Activated CD8-positive, alpha-beta memory T cell treated with anti-CD3 and anti-CD28 coated beads, Interleukin-2, amount 10 ng/mL, durations not matched to agents 7 days and 5 days (primary cell): Measurements from ENCODE around the gene AUH. TPM values are rescaled to one million over a fixed set of nuclear protein-coding genes. Genes with fewer than 3 reads are reported as not detected.

Experiments
- ATAC-seq: fragments of 150-1000 bp; cut with Tn5 transposase; one replicate; pipeline ENCODE4 v1.10.0; 2021; ENCODE audit warnings: moderate library complexity
- CTCF ChIA-PET: fragments of 350-600 bp; sonication (Branson Sonifier 250); formaldehyde crosslinking; loops from one replicate; lab custom pipeline; 2021; ENCODE audit warnings: antibody characterized with exemption; lab: Charles Lee
- DNase-seq: peaks from one replicate; pipeline ENCODE4 v3.0.0-alpha.2; 2020
- H3K27ac Mint-ChIP-seq: one replicate; pipeline ENCODE4 v1.8.0; 2021; ENCODE audit warnings: mild to moderate bottlenecking, mixed read lengths
- H3K27me3 Mint-ChIP-seq: one replicate; pipeline ENCODE4 v1.8.0; 2021; ENCODE audit warnings: mixed read lengths
- H3K36me3 Mint-ChIP-seq: one replicate; pipeline ENCODE4 v1.8.0; 2021; ENCODE audit warnings: mild to moderate bottlenecking, mixed read lengths
- H3K4me1 Mint-ChIP-seq: one replicate; pipeline ENCODE4 v1.8.0; 2021; ENCODE audit warnings: mixed read lengths
- H3K4me3 Mint-ChIP-seq: one replicate; pipeline ENCODE4 v1.8.0; 2021; ENCODE audit warnings: mild to moderate bottlenecking, moderate library complexity, mixed read lengths
- H3K9me3 Mint-ChIP-seq: one replicate; pipeline ENCODE4 v1.8.0; 2022; ENCODE audit warnings: low read depth, mixed read lengths
- total RNA-seq, 2 experiments: library from RNA; stranded (reverse); gene quantifications; one replicate each; pipeline ENCODE4 v1.2.3, GENCODE V29; 2021

AUH gene
- total RNA-seq, 2 experiments from 2014 or later: 33.5 to 36.1 TPM

GRCh38 chr9:91245431-91246313 lies 116.0 kb downstream of the AUH start:
- peaks cover 38% of the 10 kb centered on the region for H3K4me1 Mint-ChIP-seq
- CTCF ChIA-PET: interaction anchor here (0.7 to 1.7 kb wide), 9 partner anchors 8 to 331 kb away, joined by 3 to 4 read pairs (median 4); no protein-coding TSS in a partner anchor
- H3K4me3 Mint-ChIP-seq: no peak overlapping the region
- no peaks in the 10 kb centered on the region for H3K9me3 Mint-ChIP-seq
- DNase-seq (no peak), ATAC-seq (peak; percentile 92)
- peak overlapping the region; percentile 75 for H3K27ac Mint-ChIP-seq
- peaks cover 26% of the 10 kb centered on the region for H3K36me3 Mint-ChIP-seq
- no peaks in the 10 kb centered on the region for H3K27me3 Mint-ChIP-seq

GRCh38 chr9:91243029-91243428 lies 118.7 kb downstream of the AUH start:
- no peak overlapping the region for H3K27ac Mint-ChIP-seq
- no peak for ATAC-seq
- peaks cover 33% of the 10 kb centered on the region for H3K4me1 Mint-ChIP-seq
- CTCF ChIA-PET: no interaction called here
- no peaks in the 10 kb centered on the region for H3K9me3 Mint-ChIP-seq
- H3K4me3 Mint-ChIP-seq: no peak overlapping the region
- H3K36me3 Mint-ChIP-seq: peaks cover 35% of the 10 kb centered on the region
- DNase-seq: no peak
- H3K27me3 Mint-ChIP-seq: no peaks in the 10 kb centered on the region

GRCh38 chr9:91241909-91242308 lies 119.8 kb downstream of the AUH start:
- DNase-seq (no peak), ATAC-seq (no peak)
- peaks cover 34% of the 10 kb centered on the region for H3K36me3 Mint-ChIP-seq
- H3K27me3 Mint-ChIP-seq: no peaks in the 10 kb centered on the region
- no peaks in the 10 kb centered on the region for H3K9me3 Mint-ChIP-seq
- CTCF ChIA-PET: no interaction called here
- peaks cover 28% of the 10 kb centered on the region for H3K4me1 Mint-ChIP-seq
- H3K4me3 Mint-ChIP-seq: no peak overlapping the region
- no peak overlapping the region for H3K27ac Mint-ChIP-seq

GRCh38 chr9:91240596-91241165 lies 121.0 kb downstream of the AUH start:
- Mint-ChIP-seq H3K36me3 (peaks cover 38% of the 10 kb centered on the region), H3K27me3 (no peaks in the 10 kb centered on the region), H3K4me3 (no peak overlapping the region), H3K4me1 (peaks cover 17% of the 10 kb centered on the region), H3K27ac (no peak overlapping the region), H3K9me3 (no peaks in the 10 kb centered on the region)
- CTCF ChIA-PET: no interaction called here
- ATAC-seq (no peak), DNase-seq (no peak)

GRCh38 chr9:91239367-91240111 lies 122.2 kb downstream of the AUH start:
- CTCF ChIA-PET: interaction anchor here (1.1 to 1.3 kb wide), 2 partner anchors 14 to 324 kb away, joined by 3 to 4 read pairs; no protein-coding TSS in a partner anchor
- Mint-ChIP-seq H3K27me3 (no peaks in the 10 kb centered on the region), H3K9me3 (no peaks in the 10 kb centered on the region), H3K4me1 (peaks cover 8% of the 10 kb centered on the region), H3K36me3 (peaks cover 40% of the 10 kb centered on the region), H3K27ac (no peak overlapping the region), H3K4me3 (no peak overlapping the region)
- ATAC-seq (no peak), DNase-seq (no peak)

DNA sequence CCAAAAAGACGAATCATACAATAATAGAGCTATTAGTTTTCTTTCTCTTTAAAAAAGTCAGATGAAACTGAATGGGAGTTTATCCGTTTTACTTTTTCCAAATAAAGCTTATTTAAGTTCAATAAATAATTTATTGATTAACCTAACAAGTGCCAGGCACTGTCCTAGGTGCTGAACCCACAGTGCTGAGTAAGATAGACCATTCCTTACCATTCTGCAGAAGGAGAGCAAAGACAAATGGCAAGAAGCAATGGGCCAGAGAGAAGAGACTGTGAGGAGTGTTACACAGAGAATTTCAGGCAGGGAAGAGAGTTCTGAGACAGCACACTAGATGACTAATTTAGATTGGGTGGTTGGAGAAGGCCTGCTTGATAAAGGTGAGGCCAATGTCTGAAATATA lies 127.2 kb downstream of the AUH start:
- CTCF ChIA-PET: interaction anchor here (0.6 to 1.2 kb wide), 2 partner anchors 11 to 1219 kb away, joined by 3 to 4 read pairs; no protein-coding TSS in a partner anchor
- ATAC-seq: no peak
- Mint-ChIP-seq H3K4me3 (no peak overlapping the region), H3K27ac (no peak overlapping the region), H3K9me3 (no peaks in the 10 kb centered on the region), H3K36me3 (peaks cover 36% of the 10 kb centered on the region), H3K4me1 (peaks cover under 1% of the 10 kb centered on the region), H3K27me3 (no peaks in the 10 kb centered on the region)
- no peak for DNase-seq

GRCh38 chr9:91231619-91232018 lies 130.1 kb downstream of the AUH start:
- H3K27ac Mint-ChIP-seq: no peak overlapping the region
- H3K36me3 Mint-ChIP-seq: peaks cover 30% of the 10 kb centered on the region
- CTCF ChIA-PET: interaction anchor here (0.6 kb wide), 1 partner anchor 316 kb away, joined by 3 read pairs; no protein-coding TSS in a partner anchor
- ATAC-seq: no peak
- H3K27me3 Mint-ChIP-seq: no peaks in the 10 kb centered on the region
- H3K4me3 Mint-ChIP-seq: no peak overlapping the region
- no peak for DNase-seq
- no peaks in the 10 kb centered on the region for H3K4me1 Mint-ChIP-seq
- H3K9me3 Mint-ChIP-seq: no peaks in the 10 kb centered on the region

- H3K36me3 Mint-ChIP-seq: peaks cover 48% of the 10 kb centered on the region
- CTCF ChIA-PET: interaction anchor here (0.8 kb wide), 1 partner anchor 28 kb away, joined by 3 read pairs; no protein-coding TSS in a partner anchor
- peaks cover 4% of the 10 kb centered on the region for H3K9me3 Mint-ChIP-seq
- no peak overlapping the region for H3K27ac Mint-ChIP-seq
- no peaks in the 10 kb centered on the region for H3K27me3 Mint-ChIP-seq
- H3K4me1 Mint-ChIP-seq: peaks cover 2% of the 10 kb centered on the region
- DNase-seq (no peak), ATAC-seq (no peak)
- H3K4me3 Mint-ChIP-seq: no peak overlapping the region
These were observed 138.7 kb downstream of the AUH start for GRCh38 chr9:91223000-91223399.

- Mint-ChIP-seq H3K27me3 (no peaks in the 10 kb centered on the region), H3K9me3 (peaks cover 4% of the 10 kb centered on the region), H3K27ac (no peak overlapping the region), H3K4me1 (peaks cover 2% of the 10 kb centered on the region), H3K4me3 (no peak overlapping the region), H3K36me3 (peaks cover 53% of the 10 kb centered on the region)
- DNase-seq: no peak
- no peak for ATAC-seq
- CTCF ChIA-PET: interaction anchor here (0.8 to 1.2 kb wide), 3 partner anchors 14 to 93 kb away, joined by 3 read pairs; no protein-coding TSS in a partner anchor
These were observed 139.3 kb downstream of the AUH start for GRCh38 chr9:91222457-91222856.

DNA sequence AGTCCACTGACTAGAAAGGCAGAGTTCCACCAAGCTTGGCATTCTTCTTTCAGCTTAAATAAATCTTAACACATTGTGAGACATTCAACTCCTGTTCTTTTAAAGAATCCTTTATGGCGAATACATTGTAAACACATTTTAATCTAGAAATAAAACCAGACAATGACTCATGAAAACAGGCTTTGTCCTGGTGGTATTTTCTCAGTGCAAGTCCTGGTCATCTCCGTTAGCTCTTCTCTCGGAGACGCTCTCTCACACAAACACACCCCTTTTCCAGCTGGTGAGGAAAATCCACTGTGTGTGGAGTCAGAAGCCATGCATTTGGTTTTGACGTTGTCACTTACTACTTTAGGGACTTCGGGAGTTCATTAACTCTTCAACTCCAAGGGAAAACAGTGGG lies 140.4 kb downstream of the AUH start:
- no peak overlapping the region for H3K27ac Mint-ChIP-seq
- H3K9me3 Mint-ChIP-seq: peaks cover 4% of the 10 kb centered on the region
- ATAC-seq (no peak), DNase-seq (no peak)
- H3K4me1 Mint-ChIP-seq: peaks cover 2% of the 10 kb centered on the region
- CTCF ChIA-PET: interaction anchor here (1.2 kb wide), 1 partner anchor 94 kb away, joined by 3 read pairs; no protein-coding TSS in a partner anchor
- no peaks in the 10 kb centered on the region for H3K27me3 Mint-ChIP-seq
- H3K36me3 Mint-ChIP-seq: peaks cover 60% of the 10 kb centered on the region
- no peak overlapping the region for H3K4me3 Mint-ChIP-seq

GRCh38 chr9:91220491-91221135 lies 141.1 kb downstream of the AUH start:
- no peak for ATAC-seq
- H3K36me3 Mint-ChIP-seq: peaks cover 60% of the 10 kb centered on the region

DNA sequence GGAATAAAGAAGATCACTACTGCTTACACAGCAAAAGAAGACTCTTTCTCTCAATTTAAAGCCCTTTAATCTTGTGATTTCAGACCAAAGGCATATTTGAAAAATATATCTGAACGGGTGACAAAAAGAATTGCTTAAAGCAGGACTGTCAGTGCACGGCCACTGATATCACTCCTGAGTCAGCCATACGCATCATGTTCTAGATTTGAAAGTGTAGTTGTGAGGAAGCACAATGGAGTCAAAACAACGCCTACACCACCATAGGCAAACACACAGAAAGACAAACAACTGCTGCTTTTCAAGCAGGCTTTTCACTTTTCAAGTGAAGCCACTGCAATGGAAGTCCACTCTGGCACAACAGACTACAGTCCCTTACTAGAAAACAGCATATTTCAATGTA lies 141.7 kb downstream of the AUH start:
- H3K9me3 Mint-ChIP-seq: peaks cover 4% of the 10 kb centered on the region
- H3K4me1 Mint-ChIP-seq: peaks cover under 1% of the 10 kb centered on the region
- DNase-seq (no peak), ATAC-seq (no peak)
- H3K36me3 Mint-ChIP-seq: peaks cover 57% of the 10 kb centered on the region
- CTCF ChIA-PET: interaction anchor here (0.5 kb wide), 1 partner anchor 183 kb away, joined by 3 read pairs; no protein-coding TSS in a partner anchor
- no peak overlapping the region for H3K4me3 Mint-ChIP-seq
- no peaks in the 10 kb centered on the region for H3K27me3 Mint-ChIP-seq
- no peak overlapping the region for H3K27ac Mint-ChIP-seq

More at GRCh38 chr9:91220491-91221135, 141.1 kb downstream of the AUH start:
- no peak overlapping the region for H3K4me3 Mint-ChIP-seq
- H3K27ac Mint-ChIP-seq: no peak overlapping the region
- peaks cover 2% of the 10 kb centered on the region for H3K4me1 Mint-ChIP-seq
- CTCF ChIA-PET: no interaction called here
- no peak for DNase-seq
- H3K27me3 Mint-ChIP-seq: no peaks in the 10 kb centered on the region
- H3K9me3 Mint-ChIP-seq: peaks cover 4% of the 10 kb centered on the region
